GM12801 (cell line): ENCODE measurements around the gene CRACR2B.

Experiments
- TF ChIP-seq, protein P1 (sequence below): IDR thresholded peaks from one replicate; pipeline ENCODE4 v1.5.1; 2011; ENCODE audit warnings: control low read depth; ENCODE audit not compliant: insufficient read length; ENCODE audit errors: extremely low read depth

Gene CRACR2B

GRCh38 chr11:821512-822371, 6.0 kb upstream of the CRACR2B start:
- TF ChIP-seq, protein P1, sequence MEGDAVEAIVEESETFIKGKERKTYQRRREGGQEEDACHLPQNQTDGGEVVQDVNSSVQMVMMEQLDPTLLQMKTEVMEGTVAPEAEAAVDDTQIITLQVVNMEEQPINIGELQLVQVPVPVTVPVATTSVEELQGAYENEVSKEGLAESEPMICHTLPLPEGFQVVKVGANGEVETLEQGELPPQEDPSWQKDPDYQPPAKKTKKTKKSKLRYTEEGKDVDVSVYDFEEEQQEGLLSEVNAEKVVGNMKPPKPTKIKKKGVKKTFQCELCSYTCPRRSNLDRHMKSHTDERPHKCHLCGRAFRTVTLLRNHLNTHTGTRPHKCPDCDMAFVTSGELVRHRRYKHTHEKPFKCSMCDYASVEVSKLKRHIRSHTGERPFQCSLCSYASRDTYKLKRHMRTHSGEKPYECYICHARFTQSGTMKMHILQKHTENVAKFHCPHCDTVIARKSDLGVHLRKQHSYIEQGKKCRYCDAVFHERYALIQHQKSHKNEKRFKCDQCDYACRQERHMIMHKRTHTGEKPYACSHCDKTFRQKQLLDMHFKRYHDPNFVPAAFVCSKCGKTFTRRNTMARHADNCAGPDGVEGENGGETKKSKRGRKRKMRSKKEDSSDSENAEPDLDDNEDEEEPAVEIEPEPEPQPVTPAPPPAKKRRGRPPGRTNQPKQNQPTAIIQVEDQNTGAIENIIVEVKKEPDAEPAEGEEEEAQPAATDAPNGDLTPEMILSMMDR = no peak

DNA sequence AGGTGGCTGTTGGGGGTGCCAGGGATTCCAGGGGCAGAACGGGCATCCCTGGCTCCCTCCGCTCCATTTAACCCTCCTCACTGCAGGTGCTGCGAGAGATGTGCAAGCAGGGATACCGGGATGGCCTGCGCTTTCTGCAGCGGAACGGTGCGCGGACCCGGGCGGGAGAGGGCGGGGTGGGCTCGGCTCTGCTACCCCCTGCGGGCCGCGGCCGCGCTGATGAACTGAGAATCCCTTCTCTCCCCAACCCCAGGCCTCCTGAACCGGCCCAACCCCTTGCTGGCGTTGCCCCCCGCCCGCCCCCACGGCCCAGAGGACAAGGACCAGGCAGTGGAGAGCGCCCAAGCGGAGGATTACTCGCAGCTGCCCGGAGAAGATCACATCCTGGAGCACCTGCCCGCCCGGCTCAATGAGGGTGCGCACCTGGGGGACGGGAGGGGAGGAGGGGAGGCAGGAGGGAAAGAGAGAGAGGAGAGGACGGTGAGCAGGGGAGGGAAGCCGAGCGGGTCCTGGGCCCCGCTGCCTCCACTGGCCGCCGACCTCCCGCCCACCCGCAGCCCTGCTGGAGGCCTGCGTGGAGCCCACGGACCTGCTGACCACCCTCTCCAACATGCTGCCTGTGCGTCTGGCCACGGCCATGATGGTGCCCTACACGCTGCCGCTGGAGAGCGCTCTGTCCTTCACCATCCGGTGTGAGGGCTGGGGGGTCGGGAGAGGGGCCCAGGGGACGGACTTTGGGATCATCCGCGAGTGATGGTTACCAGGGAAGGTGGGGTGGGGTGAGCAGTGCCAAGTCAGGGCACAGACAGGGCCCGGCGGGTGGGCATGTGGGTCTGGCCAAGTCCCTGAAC, 4.1 kb upstream of the CRACR2B start:
- TF ChIP-seq, protein P1 = no peak

GRCh38 chr11:824292-824880, 3.3 kb upstream of the CRACR2B start:
- TF ChIP-seq, protein P1 = no peak

DNA sequence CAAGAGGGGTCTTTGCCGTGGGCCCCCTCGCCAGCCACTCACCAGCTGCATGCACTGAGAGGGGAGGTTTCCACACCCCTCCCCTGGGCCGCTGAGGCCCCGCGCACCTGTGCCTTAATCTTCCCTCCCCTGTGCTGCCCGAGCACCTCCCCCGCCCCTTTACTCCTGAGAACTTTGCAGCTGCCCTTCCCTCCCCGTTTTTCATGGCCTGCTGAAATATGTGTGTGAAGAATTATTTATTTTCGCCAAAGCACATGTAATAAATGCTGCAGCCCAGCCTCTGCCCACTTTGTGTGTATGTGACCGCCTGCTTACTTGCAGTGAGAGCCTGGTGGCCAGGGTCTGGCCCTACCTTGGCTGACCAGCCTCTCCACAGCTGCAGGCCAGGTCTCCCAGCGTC, 2.8 kb upstream of the CRACR2B start:
- TF ChIP-seq, protein P1 = no peak

DNA sequence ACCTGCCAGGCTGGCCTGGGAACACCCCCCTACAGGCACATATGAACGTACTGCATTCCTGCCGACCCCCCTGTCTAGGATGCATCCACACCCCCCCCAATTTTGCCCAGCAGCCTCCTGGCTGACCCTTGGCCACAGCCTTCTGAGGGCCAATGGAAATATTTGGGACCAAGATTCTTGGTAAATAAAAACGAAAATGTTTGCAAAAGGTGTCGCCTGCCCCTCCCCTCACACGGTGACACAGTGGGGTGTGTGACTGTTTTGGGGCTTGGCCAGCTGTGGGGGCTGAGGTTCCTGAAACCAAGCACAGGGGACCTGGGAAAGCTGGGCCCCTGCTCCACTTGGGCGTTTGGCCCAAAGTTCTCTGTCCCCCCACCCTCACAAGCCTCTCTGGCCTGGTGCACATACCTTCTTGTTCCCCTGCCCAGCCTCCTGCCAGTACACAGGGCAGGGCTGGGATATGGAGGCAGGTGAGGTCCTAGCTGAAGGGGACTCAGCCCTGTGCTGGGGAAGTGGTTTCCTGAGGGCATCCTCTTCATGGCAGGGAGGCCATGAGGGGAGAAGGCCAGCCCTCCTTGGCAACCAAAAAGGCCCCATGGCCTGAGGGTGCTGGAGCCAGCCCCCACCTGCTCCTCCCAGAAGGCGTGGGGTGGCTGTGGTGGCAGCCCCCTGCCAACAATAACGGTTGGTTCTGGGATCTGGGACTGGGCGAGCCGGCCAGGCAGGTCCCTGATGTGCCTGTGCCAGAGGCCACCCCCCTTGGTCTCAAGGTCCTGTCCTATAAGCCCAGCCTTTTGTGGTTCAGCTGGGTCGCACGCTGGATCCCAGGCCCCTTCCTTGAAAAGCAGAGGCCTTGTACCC, 2.1 kb upstream of the CRACR2B start:
- TF ChIP-seq, protein P1 = no peak

DNA sequence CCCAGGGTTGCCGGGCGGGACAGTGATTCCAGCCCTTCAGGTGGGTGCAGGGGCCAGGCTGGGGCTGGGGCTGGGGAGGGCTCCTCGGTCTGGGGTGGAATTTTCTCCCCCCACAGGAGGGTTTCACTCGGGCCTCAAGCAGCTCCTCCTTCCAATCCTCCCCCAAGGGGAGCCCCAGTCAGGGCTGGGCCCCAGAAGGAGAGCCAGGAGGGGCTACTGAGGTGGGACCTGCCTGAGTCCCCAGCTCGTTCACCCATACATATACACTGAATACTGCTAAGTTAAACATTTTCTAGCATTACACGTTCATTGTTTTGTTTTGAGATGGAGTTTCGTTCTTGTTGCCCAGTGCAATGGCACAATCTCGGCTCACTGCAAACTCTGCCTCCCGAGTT, 1.5 kb upstream of the CRACR2B start:
- TF ChIP-seq, protein P1 = no peak

- TF ChIP-seq, protein P1 = no peak
These were observed 928 bp upstream of the CRACR2B start for GRCh38 chr11:826836-827145.
